Measurements from ENCODE around the gene ACACB.

Gene ACACB

GRCh38 chr12:109258607-109259544, 142.5 kb downstream of the ACACB start:
- no peak for DNase-seq

GRCh38 chr12:109259545-109259895, 143.1 kb downstream of the ACACB start:
- DNase-seq: no peak

GRCh38 chr12:109261087-109261486, 144.7 kb downstream of the ACACB start:
- no peak for DNase-seq

DNA sequence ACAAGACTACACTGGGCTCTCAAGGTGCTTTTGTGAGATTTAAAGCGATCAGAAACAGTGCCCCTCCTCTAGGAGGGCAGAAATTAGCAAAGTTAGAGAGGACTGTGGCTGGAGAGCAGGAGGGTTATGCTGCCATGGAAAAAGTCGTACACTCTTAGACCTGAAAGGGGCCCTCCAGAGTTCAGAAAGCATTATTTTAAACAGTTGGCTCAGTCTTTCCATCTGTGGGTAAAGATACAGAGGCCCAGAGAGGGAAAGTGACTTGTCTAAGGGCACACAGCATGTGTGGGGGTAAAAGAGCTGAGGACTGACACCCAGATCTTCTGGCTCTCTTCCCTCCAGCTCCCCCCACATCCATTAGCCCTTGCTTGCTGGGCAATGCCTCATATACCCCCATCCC, 145.6 kb downstream of the ACACB start:
- no peak for DNase-seq

DNA sequence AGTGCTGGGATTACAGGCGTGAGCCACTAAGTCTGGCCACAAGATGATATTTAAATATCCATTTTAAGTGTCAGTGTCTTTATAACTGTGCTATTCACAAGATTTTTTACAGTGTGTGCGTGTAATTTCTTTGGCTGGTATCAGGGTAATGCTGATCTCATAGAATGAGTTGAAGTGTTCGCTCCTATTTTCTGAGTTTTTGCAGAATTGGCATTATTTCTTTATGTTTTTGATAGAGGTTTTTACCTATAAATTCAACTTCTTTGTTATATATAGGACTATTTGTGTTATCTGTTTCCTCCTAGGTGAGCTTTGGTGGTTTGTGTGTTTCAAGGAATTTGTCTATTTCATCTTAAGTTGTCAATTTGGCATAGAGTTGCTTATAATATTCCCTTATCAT, 147.1 kb downstream of the ACACB start:
- no peak for DNase-seq

- peak; percentile 78 for DNase-seq
Measured at GRCh38 chr12:109264095-109264942, 147.9 kb downstream of the ACACB start.

DNA sequence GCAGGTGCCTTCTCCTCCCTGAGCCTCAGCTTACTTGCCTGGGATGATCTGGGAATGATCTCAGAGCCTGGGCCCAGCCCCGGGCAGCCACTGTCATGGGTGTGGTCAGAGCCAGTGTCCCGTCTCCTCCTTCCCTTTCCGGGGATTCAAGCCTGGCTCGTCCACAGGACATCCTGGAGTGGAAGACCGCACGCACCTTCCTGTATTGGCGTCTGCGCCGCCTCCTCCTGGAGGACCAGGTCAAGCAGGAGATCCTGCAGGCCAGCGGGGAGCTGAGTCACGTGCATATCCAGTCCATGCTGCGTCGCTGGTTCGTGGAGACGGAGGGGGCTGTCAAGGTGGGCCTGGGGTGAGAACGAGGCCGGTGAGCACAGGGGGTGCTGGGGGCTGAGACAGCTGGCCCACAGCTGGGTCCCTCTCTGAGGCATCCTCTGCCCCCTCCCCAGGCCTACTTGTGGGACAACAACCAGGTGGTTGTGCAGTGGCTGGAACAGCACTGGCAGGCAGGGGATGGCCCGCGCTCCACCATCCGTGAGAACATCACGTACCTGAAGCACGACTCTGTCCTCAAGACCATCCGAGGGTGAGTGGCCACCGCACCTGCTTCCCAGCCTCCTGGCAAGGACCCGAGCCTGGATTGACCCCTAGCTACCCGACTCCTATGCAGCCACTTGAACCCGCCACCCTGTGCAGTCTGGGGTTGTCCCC, 148.7 kb downstream of the ACACB start:
- no peak for DNase-seq

DNA sequence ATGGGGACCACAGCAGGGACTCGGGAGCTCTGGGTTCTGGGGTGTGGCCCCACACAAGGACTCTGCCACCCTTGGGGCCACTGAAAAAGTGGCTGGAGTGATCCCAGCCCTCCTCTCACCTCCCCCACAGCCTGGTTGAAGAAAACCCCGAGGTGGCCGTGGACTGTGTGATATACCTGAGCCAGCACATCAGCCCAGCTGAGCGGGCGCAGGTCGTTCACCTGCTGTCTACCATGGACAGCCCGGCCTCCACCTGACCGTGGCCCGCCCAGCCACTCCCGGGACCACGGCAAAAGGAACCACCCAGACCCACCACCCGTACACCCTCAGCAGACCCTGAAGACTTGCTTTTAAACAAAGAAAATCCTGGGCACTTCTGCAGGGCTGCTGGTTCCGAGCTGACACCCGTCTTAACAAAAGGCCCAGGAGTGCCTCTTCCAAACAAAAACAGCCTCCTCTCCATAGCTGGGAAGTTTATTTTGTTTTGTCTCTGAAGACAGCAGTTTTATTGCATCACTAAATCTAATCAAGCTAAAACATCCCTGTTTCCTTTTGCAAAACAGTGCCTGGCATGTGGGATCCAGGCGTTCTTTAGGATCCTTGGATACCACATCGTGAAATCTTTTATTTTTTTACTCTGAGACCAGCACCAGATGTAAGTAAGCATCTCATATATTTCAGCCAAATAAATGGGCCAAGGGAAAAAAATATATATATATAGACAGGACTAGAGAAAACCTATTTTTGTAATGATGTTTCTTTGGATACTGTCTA, 149.9 kb downstream of the ACACB start:
- DNase-seq: no peak

DNA sequence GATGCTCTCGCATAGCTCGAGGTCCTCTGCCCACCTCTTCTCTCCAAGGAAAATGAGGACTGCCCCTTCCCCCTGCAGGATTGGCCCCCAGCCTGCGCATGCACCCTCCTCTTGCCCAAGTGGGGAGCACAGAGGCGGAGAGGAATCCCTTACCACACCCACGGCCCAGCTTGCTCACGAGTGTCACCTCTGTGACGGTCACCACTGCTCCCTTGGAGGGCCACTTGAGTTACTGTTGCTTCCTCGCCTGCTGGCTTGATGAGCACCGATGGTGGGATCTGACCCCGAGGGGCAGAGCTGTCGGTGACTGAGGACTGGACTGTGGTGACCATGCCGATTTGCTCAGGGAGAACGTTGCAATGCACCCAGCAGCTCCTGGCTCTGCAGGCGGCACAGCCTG, 151.0 kb downstream of the ACACB start:
- DNase-seq: no peak

DNA sequence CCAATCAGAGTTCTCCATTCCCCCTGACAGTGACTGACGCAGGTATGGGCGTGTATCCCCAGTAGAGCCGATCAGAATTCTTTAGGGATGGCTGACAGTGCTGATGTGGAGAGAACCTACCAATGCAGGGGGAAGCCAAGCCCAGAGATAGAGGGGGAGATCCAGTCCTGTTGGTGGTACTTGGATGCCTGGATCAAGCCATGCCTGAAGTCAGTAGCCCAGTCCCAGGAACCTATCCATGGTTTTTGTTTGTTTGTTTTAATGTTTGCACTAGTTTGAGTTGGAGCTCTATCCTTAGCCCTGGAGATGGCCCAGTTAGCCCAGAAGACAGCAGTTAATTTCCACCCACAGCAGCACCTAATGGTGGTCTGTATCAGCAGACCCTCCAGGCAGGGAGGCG, 152.5 kb downstream of the ACACB start:
- DNase-seq: no peak

- DNase-seq: no peak
Measured at GRCh38 chr12:109269428-109269827, 153.0 kb downstream of the ACACB start.

GRCh38 chr12:109270494-109270893, 154.1 kb downstream of the ACACB start:
- no peak for DNase-seq

GRCh38 chr12:109271418-109271817, 155.0 kb downstream of the ACACB start:
- DNase-seq: no peak

GRCh38 chr12:109273354-109273753, 157.0 kb downstream of the ACACB start:
- DNase-seq: peak; percentile 59

GRCh38 chr12:109274381-109274780, 158.0 kb downstream of the ACACB start:
- no peak for DNase-seq

GRCh38 chr12:109275173-109275572, 158.8 kb downstream of the ACACB start:
- DNase-seq: no peak

- no peak for DNase-seq
Measured at GRCh38 chr12:109276160-109276559, 159.8 kb downstream of the ACACB start.

DNA sequence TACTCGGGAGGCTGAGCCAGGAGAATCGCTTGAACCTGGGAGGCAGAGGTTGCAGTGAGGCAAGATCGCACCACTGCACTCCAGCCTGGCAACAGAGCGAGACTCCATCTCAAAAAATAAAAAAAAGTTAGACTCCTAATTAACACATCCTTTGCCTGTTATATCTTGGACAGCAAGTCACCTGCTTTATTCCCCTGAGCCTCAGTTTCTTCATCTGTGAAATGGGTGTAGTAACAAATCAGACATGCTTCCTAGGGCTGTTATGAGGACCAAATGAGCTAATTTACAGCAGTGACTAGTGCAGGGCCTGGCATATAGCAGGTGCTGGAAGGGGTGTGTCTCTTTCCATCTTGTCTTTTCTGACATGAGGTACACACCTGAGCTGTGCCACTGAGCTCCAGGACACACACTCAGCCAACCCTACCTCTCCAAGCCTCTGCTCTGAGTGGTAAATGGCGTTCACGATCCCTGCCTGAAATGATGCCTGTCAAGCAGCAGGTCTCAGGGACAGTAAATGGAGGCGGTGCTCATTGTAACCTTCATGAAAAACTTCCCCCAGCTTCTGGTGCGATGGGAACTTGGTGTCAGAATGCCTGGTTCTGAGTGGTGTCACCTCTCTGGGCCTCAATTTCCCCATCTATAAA, 161.0 kb downstream of the ACACB start:
- no peak for DNase-seq

DNA sequence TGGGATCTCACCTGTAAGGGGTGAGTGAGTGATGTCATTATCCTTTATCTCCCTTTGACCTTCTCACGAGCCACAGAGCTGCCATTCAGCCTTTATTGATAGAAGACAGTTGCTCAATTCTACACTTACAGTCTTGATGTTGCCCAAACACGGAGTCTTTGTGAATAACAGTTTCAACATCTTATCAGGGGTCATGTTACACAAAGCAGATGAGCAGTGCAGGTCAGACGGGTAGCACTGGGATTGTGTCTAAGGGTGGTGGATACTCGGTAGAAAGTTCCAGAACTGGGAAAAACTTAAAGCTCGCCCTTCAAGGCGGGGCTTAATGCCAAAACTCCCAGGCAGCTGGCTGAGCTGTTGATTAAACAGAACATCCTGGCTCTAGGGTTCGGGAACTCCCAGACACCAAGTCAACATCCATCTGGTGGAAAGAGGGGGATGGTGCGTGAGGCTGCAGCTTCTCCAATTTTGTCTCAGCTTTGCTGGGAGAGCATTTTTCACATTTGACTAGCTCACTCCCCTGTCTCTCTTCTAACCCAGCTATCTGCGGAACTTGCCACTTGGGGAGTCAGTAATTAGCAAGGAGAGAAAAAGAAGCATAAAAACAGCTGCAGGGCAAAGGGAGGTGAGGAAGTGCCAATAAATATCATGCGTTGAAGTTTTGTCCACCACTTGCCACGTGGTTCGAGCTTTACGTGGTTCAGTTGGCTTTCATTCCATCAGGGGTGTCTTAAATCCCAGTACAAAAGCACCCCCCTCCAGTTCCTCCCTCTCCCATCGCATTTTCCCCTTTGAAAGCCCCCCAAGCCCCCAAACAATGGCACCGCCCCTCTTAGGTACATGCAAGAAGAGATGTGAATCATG, 161.7 kb downstream of the ACACB start:
- DNase-seq: peak; percentile 9

DNA sequence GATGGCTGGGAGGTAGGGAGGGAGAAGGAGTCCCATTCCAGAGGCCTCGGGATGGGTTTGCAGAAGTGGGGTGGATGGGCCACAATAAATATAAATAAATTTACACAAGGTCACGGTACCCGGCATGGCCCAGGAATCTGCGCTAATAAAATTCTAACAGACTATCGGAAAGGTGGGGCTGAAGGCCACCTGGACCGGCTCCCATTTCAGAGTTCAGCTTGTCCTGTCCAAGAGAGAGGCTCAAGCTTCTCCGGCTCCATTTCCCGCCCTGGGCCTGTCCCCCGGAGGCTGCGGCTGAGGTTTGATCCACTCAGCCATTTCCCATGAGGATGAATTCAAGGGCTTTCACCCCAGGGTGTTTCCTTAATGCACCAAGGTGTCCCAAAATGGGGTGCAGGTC, 162.5 kb downstream of the ACACB start:
- no peak for DNase-seq

GRCh38 chr12:109279525-109279924, 163.1 kb downstream of the ACACB start:
- no peak for DNase-seq
